GM18511 (cell line): Measurements from ENCODE around the gene RAD51AP2.

Source experiments
- ATAC-seq: cut with Tn5 transposase; IDR thresholded peaks from one replicate; pipeline ENCODE4 v1.9.1; 2021; ENCODE audit warnings: mild to moderate bottlenecking, moderate library complexity; ENCODE audit not compliant: unreplicated experiment

The RAD51AP2 gene

DNA sequence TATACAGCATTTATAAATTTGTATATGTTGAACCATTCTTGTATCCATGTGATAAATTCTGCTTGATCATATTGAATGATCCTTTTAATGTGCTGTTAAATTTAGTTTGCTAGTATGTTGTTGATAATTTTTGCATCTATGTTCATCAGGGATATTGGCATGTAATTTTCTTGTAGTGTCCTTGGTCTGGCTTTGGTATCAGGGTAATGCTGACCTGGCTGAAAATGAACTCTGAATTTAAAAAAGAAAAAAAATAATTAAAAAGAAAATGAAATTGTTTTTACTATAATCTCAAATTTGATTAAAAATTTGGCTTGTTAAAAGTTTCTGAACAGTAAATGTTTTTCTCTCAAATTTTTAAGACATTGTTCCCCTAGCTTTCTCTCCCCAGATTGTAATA is 46.3 kb downstream of the RAD51AP2 start:
- ATAC-seq = no peak

GRCh38 chr2:17470855-17471641 is 47.2 kb downstream of the RAD51AP2 start:
- ATAC-seq = no peak

DNA sequence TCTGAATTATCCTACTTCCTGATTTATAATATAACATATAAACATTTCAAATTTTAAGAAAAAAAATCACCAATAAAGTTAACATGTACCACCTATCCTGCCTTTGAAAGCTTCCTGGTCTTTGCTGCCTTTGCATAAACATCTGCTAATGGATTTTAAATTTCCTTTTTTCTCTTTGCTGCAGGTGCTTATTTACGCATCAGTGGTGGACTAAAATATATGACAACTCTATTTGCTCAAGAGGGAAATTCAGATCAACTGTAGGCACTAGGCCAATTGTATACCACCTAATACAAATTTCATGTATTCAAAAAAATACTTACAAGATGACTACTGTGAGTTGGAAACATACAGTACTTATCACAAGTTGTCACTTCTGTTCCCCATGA is 57.2 kb downstream of the RAD51AP2 start:
- ATAC-seq = no peak
